A673 (cell line): ENCODE measurements around the gene VWA2.

Experiments used
- EZH2 ChIP-seq: fragments of 200-600 bp; sonication (generic); IDR thresholded peaks from 2 replicates; pipeline ENCODE4 v1.6.1; 2017; ENCODE audit warnings: borderline replicate concordance, low read depth, mild to moderate bottlenecking, mixed read lengths, antibody characterized with exemption, low read length; ENCODE audit not compliant: poor library complexity, severe bottlenecking
- TF ChIP-seq, protein P1 (sequence below): fragments of 300-800, 200-600 bp; sonication (generic); conservative IDR thresholded peaks from 2 replicates; pipeline ENCODE4 v1.5.1; 2017; ENCODE audit warnings: low read depth, mild to moderate bottlenecking, antibody characterized with exemption, low read length, moderate library complexity, mixed read lengths

DNA sequence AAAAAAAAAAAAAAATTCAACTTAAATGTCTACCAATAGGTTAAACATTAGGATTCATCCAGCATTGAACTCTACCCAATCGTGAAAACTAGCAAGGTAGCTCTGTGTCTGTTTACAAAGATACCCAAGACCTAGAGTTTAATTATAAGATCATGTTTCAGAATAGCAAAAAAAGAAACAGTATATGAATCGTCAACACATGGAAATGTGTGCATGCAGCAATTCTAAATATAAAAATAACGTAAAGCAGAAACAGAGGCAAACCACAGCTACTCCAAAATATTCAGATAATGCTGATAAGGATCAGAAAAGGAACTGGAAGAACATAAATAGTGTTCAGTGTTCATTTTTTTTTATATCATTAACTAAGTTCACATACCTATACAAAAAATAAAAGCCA, 96.6 kb downstream of the VWA2 start:
- TF ChIP-seq, protein P1, sequence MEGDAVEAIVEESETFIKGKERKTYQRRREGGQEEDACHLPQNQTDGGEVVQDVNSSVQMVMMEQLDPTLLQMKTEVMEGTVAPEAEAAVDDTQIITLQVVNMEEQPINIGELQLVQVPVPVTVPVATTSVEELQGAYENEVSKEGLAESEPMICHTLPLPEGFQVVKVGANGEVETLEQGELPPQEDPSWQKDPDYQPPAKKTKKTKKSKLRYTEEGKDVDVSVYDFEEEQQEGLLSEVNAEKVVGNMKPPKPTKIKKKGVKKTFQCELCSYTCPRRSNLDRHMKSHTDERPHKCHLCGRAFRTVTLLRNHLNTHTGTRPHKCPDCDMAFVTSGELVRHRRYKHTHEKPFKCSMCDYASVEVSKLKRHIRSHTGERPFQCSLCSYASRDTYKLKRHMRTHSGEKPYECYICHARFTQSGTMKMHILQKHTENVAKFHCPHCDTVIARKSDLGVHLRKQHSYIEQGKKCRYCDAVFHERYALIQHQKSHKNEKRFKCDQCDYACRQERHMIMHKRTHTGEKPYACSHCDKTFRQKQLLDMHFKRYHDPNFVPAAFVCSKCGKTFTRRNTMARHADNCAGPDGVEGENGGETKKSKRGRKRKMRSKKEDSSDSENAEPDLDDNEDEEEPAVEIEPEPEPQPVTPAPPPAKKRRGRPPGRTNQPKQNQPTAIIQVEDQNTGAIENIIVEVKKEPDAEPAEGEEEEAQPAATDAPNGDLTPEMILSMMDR, result no peak
- no peak for TF ChIP-seq EZH2
